ENCODE results near the gene STARD10.

DNA sequence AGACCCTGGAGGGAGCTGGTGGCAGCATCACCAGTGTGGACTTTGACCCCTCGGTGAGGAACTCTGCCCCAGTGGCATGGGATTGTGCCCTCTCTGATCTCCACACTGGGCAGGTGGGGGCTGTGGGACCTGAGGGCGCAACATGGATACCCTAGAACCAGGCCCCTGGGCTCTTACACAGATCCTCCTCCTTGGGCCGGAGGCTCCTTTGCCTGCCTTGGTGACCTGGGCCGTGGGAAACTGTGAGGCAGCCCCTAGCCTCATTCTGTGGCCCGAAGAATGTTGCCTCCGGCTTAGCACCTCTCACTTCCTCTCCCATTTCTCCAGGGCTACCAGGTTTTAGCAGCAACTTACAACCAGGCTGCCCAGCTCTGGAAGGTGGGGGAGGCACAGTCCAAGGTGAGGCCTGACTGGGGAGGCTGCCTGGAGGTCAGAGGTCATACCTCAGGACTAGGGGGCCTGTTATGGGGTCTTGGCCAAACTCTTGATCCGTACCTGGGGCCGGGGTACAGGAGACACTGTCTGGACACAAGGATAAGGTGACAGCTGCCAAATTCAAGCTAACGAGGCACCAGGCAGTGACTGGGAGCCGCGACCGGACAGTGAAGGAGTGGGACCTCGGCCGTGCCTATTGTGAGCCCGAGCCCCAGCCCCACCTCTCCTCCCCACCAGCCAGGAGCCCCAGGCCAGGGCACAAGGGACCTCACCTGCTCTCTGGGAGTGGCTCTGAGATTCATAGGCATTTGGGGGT lies 32.5 kb upstream of the STARD10 start:
- TF ChIP-seq CTBP1 (IDR thresholded peaks at IDR 0.05; ENCODE audit: borderline replicate concordance) (no peak), SUZ12 (IDR thresholded peaks at IDR 0.05) (no peak), FOXM1 (IDR thresholded peaks at IDR 0.05; ENCODE audit: borderline replicate concordance) (no peak), FOXK2 (IDR thresholded peaks at IDR 0.05) (no peak), ELF4 (IDR thresholded peaks at IDR 0.05) (no peak)

Data from HEK293T (cell line).